Stimulated activated effector memory CD8-positive, alpha-beta T cell treated with anti-CD3 and anti-CD28 coated beads, Interleukin-12 subunit alpha, Interleukin-12 subunit beta, amount 100 ng/mL, for 72 hours (primary cell): ENCODE data around the gene BEAN1.
"Not testable (repeated sequence)": the region's sequence is repeated elsewhere in the genome, so short reads cannot be mapped to it uniquely, and the experiment has no call there.

ENCODE experiments used
- ATAC-seq: fragments of 150-1000 bp; cut with Tn5 transposase; 2 replicates; pipeline ENCODE4 v1.10.0; 2021
- DNase-seq, 2 donors: peaks; one replicate each; pipeline ENCODE4 v3.0.0; 2021 to 2022; ENCODE audit warnings: low spot score in 2 of 2
- H3K27ac Mint-ChIP-seq: one replicate; pipeline ENCODE4 v1.8.0; 2022; ENCODE audit warnings: mild to moderate bottlenecking, mixed read lengths
- H3K36me3 Mint-ChIP-seq: one replicate; pipeline ENCODE4 v1.8.0; 2022; ENCODE audit warnings: mild to moderate bottlenecking, mixed read lengths
- H3K4me1 Mint-ChIP-seq: one replicate; pipeline ENCODE4 v1.8.0; 2022; ENCODE audit warnings: mixed read lengths
- H3K4me3 Mint-ChIP-seq: one replicate; pipeline ENCODE4 v1.8.0; 2022; ENCODE audit warnings: mild to moderate bottlenecking, mixed read lengths
- H3K9me3 Mint-ChIP-seq: one replicate; pipeline ENCODE4 v1.8.0; 2022; ENCODE audit warnings: mixed read lengths

The BEAN1 gene

GRCh38 chr16:66503612-66504011 is 76.5 kb downstream of the BEAN1 start:
- no peak overlapping the region for H3K4me3 Mint-ChIP-seq
- peaks cover 5% of the 10 kb centered on the region for H3K4me1 Mint-ChIP-seq
- DNase-seq (no peak), ATAC-seq (no peak)
- H3K36me3 Mint-ChIP-seq, result no peaks in the 10 kb centered on the region
- H3K27ac Mint-ChIP-seq, result peak overlapping the region; percentile 6
- H3K9me3 Mint-ChIP-seq, result no peaks in the 10 kb centered on the region

GRCh38 chr16:66507731-66508239 is 80.7 kb downstream of the BEAN1 start:
- no peaks in the 10 kb centered on the region for H3K9me3 Mint-ChIP-seq
- H3K4me1 Mint-ChIP-seq, result peaks cover 11% of the 10 kb centered on the region
- ATAC-seq (no peak), DNase-seq (no peak)
- peak overlapping the region; percentile 38 for H3K27ac Mint-ChIP-seq
- no peak overlapping the region for H3K4me3 Mint-ChIP-seq
- no peaks in the 10 kb centered on the region for H3K36me3 Mint-ChIP-seq

- Mint-ChIP-seq H3K4me1 (peaks cover 6% of the 10 kb centered on the region), H3K36me3 (no peaks in the 10 kb centered on the region), H3K4me3 (no peak overlapping the region), H3K9me3 (no peaks in the 10 kb centered on the region), H3K27ac (no peak overlapping the region)
- DNase-seq, result no peak
- peak; percentile 13 for ATAC-seq
These were observed 81.3 kb downstream of the BEAN1 start for GRCh38 chr16:66508248-66508913.

GRCh38 chr16:66508914-66509496 is 81.9 kb downstream of the BEAN1 start:
- H3K27ac Mint-ChIP-seq, result no peak overlapping the region
- ATAC-seq, result no peak
- no peaks in the 10 kb centered on the region for H3K36me3 Mint-ChIP-seq

GRCh38 chr16:66509576-66509975 is 82.5 kb downstream of the BEAN1 start:
- Mint-ChIP-seq H3K4me3 (no peak overlapping the region), H3K4me1 (peaks cover 5% of the 10 kb centered on the region), H3K27ac (no peak overlapping the region), H3K36me3 (no peaks in the 10 kb centered on the region), H3K9me3 (no peaks in the 10 kb centered on the region)
- ATAC-seq (no peak), DNase-seq (no peak)

More at GRCh38 chr16:66508914-66509496, 81.9 kb downstream of the BEAN1 start:
- DNase-seq, result no peak
- Mint-ChIP-seq H3K9me3 (no peaks in the 10 kb centered on the region), H3K4me1 (peaks cover 5% of the 10 kb centered on the region), H3K4me3 (no peak overlapping the region)

- no peaks in the 10 kb centered on the region for H3K9me3 Mint-ChIP-seq
- no peak overlapping the region for H3K27ac Mint-ChIP-seq
- peaks cover 10% of the 10 kb centered on the region for H3K4me1 Mint-ChIP-seq
- no peak overlapping the region for H3K4me3 Mint-ChIP-seq
- DNase-seq, result no peak
- H3K36me3 Mint-ChIP-seq, result no peaks in the 10 kb centered on the region
- ATAC-seq, result no peak
These were observed 83.2 kb downstream of the BEAN1 start for GRCh38 chr16:66510298-66510697.

GRCh38 chr16:66510711-66511601 is 83.9 kb downstream of the BEAN1 start:
- H3K9me3 Mint-ChIP-seq, result no peaks in the 10 kb centered on the region
- no peak overlapping the region for H3K27ac Mint-ChIP-seq
- H3K36me3 Mint-ChIP-seq, result no peaks in the 10 kb centered on the region
- no peak for DNase-seq
- H3K4me1 Mint-ChIP-seq, result peaks cover 16% of the 10 kb centered on the region
- no peak for ATAC-seq
- no peak overlapping the region for H3K4me3 Mint-ChIP-seq

- Mint-ChIP-seq H3K4me1 (peaks cover 24% of the 10 kb centered on the region), H3K4me3 (no peak overlapping the region), H3K36me3 (peaks cover under 1% of the 10 kb centered on the region), H3K27ac (no peak overlapping the region), H3K9me3 (no peaks in the 10 kb centered on the region)
- ATAC-seq (no peak), DNase-seq (no peak)
These were observed 84.6 kb downstream of the BEAN1 start for GRCh38 chr16:66511602-66512271.

GRCh38 chr16:66512272-66513110 is 85.4 kb downstream of the BEAN1 start:
- DNase-seq (no peak), ATAC-seq (no peak)
- H3K9me3 Mint-ChIP-seq, result no peaks in the 10 kb centered on the region
- H3K27ac Mint-ChIP-seq, result no peak overlapping the region
- no peak overlapping the region for H3K4me3 Mint-ChIP-seq
- H3K4me1 Mint-ChIP-seq, result peaks cover 32% of the 10 kb centered on the region
- H3K36me3 Mint-ChIP-seq, result peaks cover 6% of the 10 kb centered on the region

GRCh38 chr16:66513111-66513723 is 86.1 kb downstream of the BEAN1 start:
- Mint-ChIP-seq H3K9me3 (no peaks in the 10 kb centered on the region), H3K4me3 (no peak overlapping the region), H3K36me3 (peaks cover 6% of the 10 kb centered on the region), H3K27ac (peak overlapping the region; percentile 61), H3K4me1 (peaks cover 39% of the 10 kb centered on the region)
- DNase-seq (no peak), ATAC-seq (no peak)

GRCh38 chr16:66514391-66514790 is 87.3 kb downstream of the BEAN1 start:
- Mint-ChIP-seq H3K27ac (peak overlapping the region; percentile 98), H3K4me1 (peaks cover 44% of the 10 kb centered on the region)
- DNase-seq, H3K36me3 Mint-ChIP-seq, H3K9me3 Mint-ChIP-seq, ATAC-seq, H3K4me3 Mint-ChIP-seq: not testable (repeated sequence)

GRCh38 chr16:66514980-66515595 is 88.0 kb downstream of the BEAN1 start:
- H3K9me3 Mint-ChIP-seq, H3K4me3 Mint-ChIP-seq, H3K36me3 Mint-ChIP-seq, ATAC-seq, DNase-seq: not testable (repeated sequence)
- peak overlapping the region; percentile 98 for H3K27ac Mint-ChIP-seq
- peaks cover 51% of the 10 kb centered on the region for H3K4me1 Mint-ChIP-seq

GRCh38 chr16:66515596-66516508 is 88.8 kb downstream of the BEAN1 start:
- peak; percentile 38 for ATAC-seq
- Mint-ChIP-seq H3K4me3 (peak overlapping the region; percentile 86), H3K36me3 (peaks cover 6% of the 10 kb centered on the region), H3K4me1 (peaks cover 59% of the 10 kb centered on the region), H3K9me3 (no peaks in the 10 kb centered on the region), H3K27ac (peak overlapping the region; percentile 98)
- DNase-seq, result peak in 1 of 2 donors; percentile 64
